GM19193 (cell line): ENCODE measurements around the gene EPN1.
A peak's percentile ranks its signal among the peaks of the same experiment; 100 is the strongest.

Experiments used
- POLR2A ChIP-seq: IDR thresholded peaks from 4 replicates; pipeline ENCODE4 v1.6.1; 2011; ENCODE audit not compliant: insufficient read depth, insufficient read length; ENCODE audit errors: extremely low read depth

Gene EPN1

GRCh38 chr19:55643003-55643886 is 31.8 kb upstream of the EPN1 start, which contains the start of gene ZNF581:
Gene ZNF581 (plus strand): TSS chr19:55643649. CDS start chr19:55644572, 923 bp downstream.
- peak; percentile 67 for TF ChIP-seq POLR2A

- no peak for TF ChIP-seq POLR2A
Observed at GRCh38 chr19:55643887-55644176, 31.2 kb upstream of the EPN1 start.

- no peak for TF ChIP-seq POLR2A
Observed at GRCh38 chr19:55644191-55644833, 30.7 kb upstream of the EPN1 start.

- peak; percentile 8 for TF ChIP-seq POLR2A
Observed at GRCh38 chr19:55644842-55645511, 30.0 kb upstream of the EPN1 start.

- no peak for TF ChIP-seq POLR2A
Observed at GRCh38 chr19:55645512-55645881, 29.5 kb upstream of the EPN1 start.

GRCh38 chr19:55646889-55647731 is 27.9 kb upstream of the EPN1 start:
- TF ChIP-seq POLR2A = no peak

GRCh38 chr19:55647732-55648584 is 27.1 kb upstream of the EPN1 start, which contains the start of gene CCDC106:
Gene CCDC106 (plus strand): TSS chr19:55648212. CDS start chr19:55649047, 835 bp downstream.
- peak; percentile 37 for TF ChIP-seq POLR2A

- peak; percentile 22 for TF ChIP-seq POLR2A
Observed at GRCh38 chr19:55648585-55649267, 26.3 kb upstream of the EPN1 start.

GRCh38 chr19:55649268-55650125 is 25.5 kb upstream of the EPN1 start:
- TF ChIP-seq POLR2A = peak; percentile 8

GRCh38 chr19:55650126-55650557 is 24.9 kb upstream of the EPN1 start:
- TF ChIP-seq POLR2A = no peak

- no peak for TF ChIP-seq POLR2A
Observed at GRCh38 chr19:55650602-55651230, 24.3 kb upstream of the EPN1 start.

GRCh38 chr19:55651236-55651635 is 23.8 kb upstream of the EPN1 start:
- no peak for TF ChIP-seq POLR2A
